Measurements from ENCODE around the gene GPR85. TPM values are rescaled to one million over a fixed set of nuclear protein-coding genes. Genes with fewer than 3 reads are reported as not detected.

The GPR85 gene
- total and polyA plus RNA-seq, 2 of the 4 experiments (the other 2 are of a cell fraction), result 1.7 to 5.4 TPM

GRCh38 chr7:113062499-113062898 lies 24.1 kb downstream of the GPR85 start:
- H2AFZ ChIP-seq (replicated peaks; ENCODE audit: low read length, poor library complexity), result no peak overlapping the region
- H2AK5ac ChIP-seq (ENCODE audit: low read depth, low read length), result no peak overlapping the region
- ChIA-PET CTCF (no interaction called here), POLR2A (ENCODE audit: unreplicated experiment) (no interaction called here)
- WGBS, 2 experiments (ENCODE audit: extremely low coverage in 2 of 2, insufficient read length in 1 of 2), result no CpG with 5 or more reads among the region's 2 CpGs
- no peaks in the 10 kb centered on the region for H3K4me1 ChIP-seq (ENCODE audit: control insufficient read depth, insufficient read depth, low read length)
- in situ Hi-C loops (cut with MboI; ENCODE audit: low sequenced_read_pairs) (no loop called here), dilution Hi-C loops (cut with HindIII; ENCODE audit: low sequenced_read_pairs, unreplicated experiment) (no loop called here), intact Hi-C loops (cut with micrococcal nuclease) (no loop called here)
- H3K27me3 ChIP-seq (ENCODE audit: control insufficient read depth, insufficient read depth, low read length), result no peaks in the 10 kb centered on the region; the same call in 1 of the 2 replicates
- DNase-seq (no peak), ATAC-seq (ENCODE audit: low read depth) (no peak)
- no peaks in the 10 kb centered on the region for H3K36me3 ChIP-seq (ENCODE audit: control insufficient read depth, insufficient read depth, low read length)
- H3K4me3 ChIP-seq (ENCODE audit: insufficient read depth, low read depth, low read length), result no peak overlapping the region
- no peaks in the 10 kb centered on the region for H3K9me3 ChIP-seq (ENCODE audit: control insufficient read depth, insufficient read depth, low read length)
- H4K8ac ChIP-seq (ENCODE audit: low read depth in 2 of 2, low read length in 2 of 2), result no peak overlapping the region
- H3K9me1 ChIP-seq (ENCODE audit: insufficient read depth, low read length), result no peaks in the 10 kb centered on the region
- no peak overlapping the region for H3K14ac ChIP-seq (replicated peaks; ENCODE audit: low read depth, low read length)
- H3K23ac ChIP-seq (ENCODE audit: low read depth, low read length), result no peak overlapping the region
- no peak overlapping the region for H2BK20ac ChIP-seq (ENCODE audit: low read depth, low read length)
- no peak overlapping the region for H2BK5ac ChIP-seq (ENCODE audit: low read depth, low read length, poor library complexity, severe bottlenecking)
- no peak overlapping the region for H3K4me2 ChIP-seq (ENCODE audit: low read depth, low read length)
- no peak overlapping the region for H4K5ac ChIP-seq (ENCODE audit: low read depth, low read length)
- no peaks in the 10 kb centered on the region for H4K20me1 ChIP-seq (ENCODE audit: insufficient read depth, low read length)
- H4K91ac ChIP-seq (ENCODE audit: insufficient read depth, low read depth, low read length), result no peak overlapping the region
- H3K56ac ChIP-seq (ENCODE audit: extremely low read depth, insufficient read depth, low read length), result no peak overlapping the region
- no peak overlapping the region for H3K4ac ChIP-seq (ENCODE audit: low read depth, low read length)
- H3K18ac ChIP-seq (ENCODE audit: low read depth, low read length), result no peak overlapping the region
- H2AK9ac ChIP-seq (replicated peaks; ENCODE audit: low read depth, low read length, poor library complexity), result no peak overlapping the region
- BruUV-seq (replicated peaks), result no TSS peak
- H2BK15ac ChIP-seq (ENCODE audit: low read depth, low read length), result no peak overlapping the region
- peak; percentile 27; the same call in 1 of the 2 replicates for TF ChIP-seq MAFK (IDR thresholded peaks at IDR 0.05; ENCODE audit: low read depth, low read length)
- no peak for TF ChIP-seq POLR2A (IDR thresholded peaks at IDR 0.05; ENCODE audit: low read depth, low read length)
- TF ChIP-seq CEBPB (IDR thresholded peaks at IDR 0.05; ENCODE audit: low read depth, low read length), result 0 out of 2 replicates have a peak, but pooled peaks have one; percentile 18
- no peak overlapping the region for H3K9ac ChIP-seq (ENCODE audit: low read depth, low read length)
- H2BK120ac ChIP-seq (ENCODE audit: low read depth, low read length), result no peak overlapping the region
- no peaks in the 10 kb centered on the region for H3K79me1 ChIP-seq (ENCODE audit: low read depth in 1 of 2, low read length in 2 of 2)
- no peak overlapping the region for H3K27ac ChIP-seq (ENCODE audit: insufficient read depth, low read length)

All from IMR-90 (cell line).